GM21515 (cell line): ENCODE data around the gene RHOBTB1.
A peak's percentile ranks its signal among the peaks of the same experiment; 100 is the strongest.
"Not testable (repeated sequence)": the region's sequence is repeated elsewhere in the genome, so short reads cannot be mapped to it uniquely, and the experiment has no call there.

Experiments
- ATAC-seq: cut with Tn5 transposase; IDR thresholded peaks from one replicate; pipeline ENCODE4 v1.9.1; 2021; ENCODE audit not compliant: unreplicated experiment

Gene RHOBTB1

GRCh38 chr10:60910543-60910942 lies 33.4 kb downstream of the RHOBTB1 start:
- ATAC-seq, result peak; percentile 77

- ATAC-seq, result no peak
These were observed 35.1 kb downstream of the RHOBTB1 start for GRCh38 chr10:60908896-60909295.

- ATAC-seq, result no peak
These were observed 36.0 kb downstream of the RHOBTB1 start for GRCh38 chr10:60908031-60908430.

- ATAC-seq, result no peak
These were observed 36.7 kb downstream of the RHOBTB1 start for GRCh38 chr10:60907236-60907635.

DNA sequence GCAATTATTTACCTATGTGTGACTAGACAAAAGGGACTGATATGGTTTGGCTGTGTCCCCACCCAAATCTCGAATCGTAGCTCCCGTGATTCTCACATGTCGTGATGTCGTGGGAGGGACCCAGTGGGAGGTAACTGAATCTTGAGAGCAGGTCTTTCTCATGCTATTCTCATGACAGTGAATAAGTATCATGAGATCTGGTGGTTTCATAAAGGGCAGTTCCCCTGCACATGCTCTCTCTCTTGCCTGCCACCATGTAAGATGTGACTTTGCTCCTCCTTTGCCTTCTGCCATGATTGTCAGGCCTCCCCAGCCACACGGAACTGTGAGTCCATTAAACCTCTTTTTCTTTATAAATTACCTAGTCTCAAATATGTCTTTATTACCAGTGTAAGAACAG lies 37.2 kb downstream of the RHOBTB1 start:
- ATAC-seq, result not testable (repeated sequence)

DNA sequence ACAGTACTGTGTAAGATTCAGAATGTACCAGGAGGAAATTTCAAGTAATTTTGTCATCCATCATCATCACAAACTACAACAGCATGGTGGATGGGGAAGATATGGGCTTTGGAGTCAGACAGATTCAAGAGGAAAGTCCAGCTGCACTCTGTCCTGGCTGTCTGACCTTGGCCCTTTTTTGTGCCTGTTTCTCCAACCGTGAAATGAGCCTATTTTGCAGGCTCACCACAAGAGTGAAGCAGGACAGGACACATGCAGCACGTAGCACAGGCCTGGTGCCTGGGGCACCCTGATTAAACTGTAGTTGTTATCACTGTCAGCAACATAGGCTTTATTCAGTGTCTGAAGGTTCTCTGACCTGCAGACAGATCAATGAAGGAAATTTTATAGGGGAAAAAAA lies 37.6 kb downstream of the RHOBTB1 start:
- no peak for ATAC-seq

DNA sequence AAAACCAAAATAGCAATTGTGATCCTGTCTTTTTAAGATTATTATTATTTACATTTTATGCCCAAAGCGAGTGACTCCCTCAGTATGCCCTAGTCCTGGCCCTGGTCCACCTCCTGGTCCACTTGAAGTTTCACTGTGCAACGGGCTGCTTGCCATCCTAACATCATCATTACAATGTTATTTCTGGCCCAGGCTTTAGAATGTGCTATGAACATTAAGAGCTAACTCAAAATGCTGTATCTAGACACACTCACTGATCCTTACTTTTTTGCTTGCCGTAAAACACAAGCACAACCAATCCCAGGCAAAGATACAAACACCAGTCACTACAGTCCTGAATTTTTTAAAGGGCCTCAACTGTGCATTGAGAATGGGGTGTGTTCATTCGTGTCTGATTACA lies 38.4 kb downstream of the RHOBTB1 start:
- ATAC-seq, result no peak

GRCh38 chr10:60903096-60903495 lies 40.9 kb downstream of the RHOBTB1 start:
- no peak for ATAC-seq

GRCh38 chr10:60901561-60902235 lies 42.3 kb downstream of the RHOBTB1 start:
- ATAC-seq, result no peak

GRCh38 chr10:60899266-60899665 lies 44.7 kb downstream of the RHOBTB1 start:
- no peak for ATAC-seq

DNA sequence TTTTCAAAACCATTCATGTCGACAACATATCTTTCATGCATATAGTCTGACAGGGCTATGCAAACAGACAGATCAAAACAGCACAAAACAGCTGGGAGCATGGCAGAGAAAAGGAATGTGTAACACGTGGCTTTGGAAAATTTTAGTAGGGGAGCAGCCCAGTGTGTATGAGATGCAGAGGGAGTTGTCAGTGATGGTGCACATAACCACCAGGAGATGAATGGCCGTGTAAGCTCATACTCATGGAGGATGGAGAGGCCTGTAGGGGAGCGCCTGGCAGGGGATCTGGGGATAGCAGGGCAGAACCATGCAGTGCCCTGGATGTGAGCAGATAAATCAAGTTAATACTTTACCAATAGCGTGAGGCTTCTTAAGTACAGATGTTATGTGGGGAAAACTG lies 45.7 kb downstream of the RHOBTB1 start:
- ATAC-seq, result no peak

DNA sequence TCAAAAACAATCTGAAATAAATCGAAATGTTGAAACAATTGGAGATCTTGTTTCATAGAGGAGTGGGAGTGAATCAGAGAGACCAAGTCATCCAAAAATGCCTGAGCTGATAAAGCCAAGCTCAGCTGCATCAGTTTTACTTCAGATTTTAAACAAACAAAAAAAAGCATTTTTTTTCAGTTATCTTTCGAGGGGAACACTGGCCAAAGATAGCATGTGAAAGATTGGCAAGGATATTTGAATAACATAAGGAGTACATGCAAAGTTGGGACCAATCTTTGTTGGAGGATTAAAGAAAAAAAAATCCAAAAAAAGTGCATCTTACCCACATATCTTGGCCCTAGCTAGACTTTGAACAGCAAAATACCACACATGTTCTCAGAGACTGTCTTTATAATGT lies 47.2 kb downstream of the RHOBTB1 start:
- no peak for ATAC-seq

- no peak for ATAC-seq
These were observed 48.0 kb downstream of the RHOBTB1 start for GRCh38 chr10:60896033-60896432.

DNA sequence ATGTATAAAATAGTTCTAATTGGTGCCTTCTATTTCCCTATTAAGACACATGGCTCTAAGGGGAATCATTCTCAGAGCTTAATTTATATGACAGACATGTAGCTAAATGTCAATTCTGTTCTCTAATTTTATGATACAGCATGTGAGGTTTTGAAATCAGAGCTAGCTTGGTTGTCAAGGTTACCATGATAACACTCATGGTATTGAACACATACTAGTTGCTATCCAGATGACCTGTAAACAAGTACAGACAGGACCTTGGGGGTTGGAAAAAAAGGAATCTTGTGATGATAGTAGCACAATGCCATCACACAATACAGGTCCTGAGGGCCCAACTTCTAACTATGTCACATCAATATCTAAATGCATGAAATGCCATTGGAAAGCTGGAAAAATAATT lies 49.2 kb downstream of the RHOBTB1 start:
- ATAC-seq, result no peak

GRCh38 chr10:60893231-60893630 lies 50.8 kb downstream of the RHOBTB1 start:
- ATAC-seq, result no peak

- ATAC-seq, result no peak
These were observed 51.4 kb downstream of the RHOBTB1 start for GRCh38 chr10:60892571-60892970.

DNA sequence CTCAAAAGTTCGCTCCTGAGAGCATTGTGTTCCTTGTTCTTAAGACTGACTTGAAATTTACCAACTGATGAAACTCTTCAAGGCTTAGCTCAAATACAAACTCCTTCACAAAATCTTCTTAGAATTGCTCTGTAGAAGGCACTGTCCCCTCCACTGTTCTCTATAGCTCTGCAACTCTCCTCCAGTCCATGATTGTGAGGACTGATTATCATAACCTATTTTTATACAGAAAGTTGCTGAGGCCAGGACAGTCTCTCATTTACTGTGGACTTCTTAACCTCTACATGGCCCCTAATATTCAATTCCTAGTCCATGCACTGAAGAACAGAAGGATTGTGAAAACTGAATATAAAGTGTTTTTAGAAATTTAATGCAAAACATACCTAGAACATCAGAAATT lies 53.2 kb downstream of the RHOBTB1 start:
- ATAC-seq, result no peak

- ATAC-seq, result peak; percentile 77
These were observed 60.8 kb downstream of the RHOBTB1 start for GRCh38 chr10:60883187-60883586.

DNA sequence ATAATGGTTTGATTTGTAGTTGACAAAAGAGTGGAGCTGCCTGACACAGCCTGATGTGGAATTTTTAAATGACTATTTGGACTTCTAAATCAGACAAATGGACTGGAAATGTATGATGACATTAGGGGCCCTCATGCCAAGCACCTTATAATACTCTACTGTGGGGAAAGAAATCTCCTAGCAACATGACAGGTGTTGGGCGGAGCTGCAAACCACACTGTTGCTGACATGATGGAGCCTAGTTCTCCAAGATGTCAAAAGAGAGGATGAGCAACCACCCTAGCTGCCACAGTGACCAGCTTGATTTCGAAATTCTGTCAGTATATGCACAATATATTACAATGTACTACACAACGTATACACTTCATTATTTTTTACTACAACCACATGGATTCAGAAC lies 65.8 kb downstream of the RHOBTB1 start:
- no peak for ATAC-seq

DNA sequence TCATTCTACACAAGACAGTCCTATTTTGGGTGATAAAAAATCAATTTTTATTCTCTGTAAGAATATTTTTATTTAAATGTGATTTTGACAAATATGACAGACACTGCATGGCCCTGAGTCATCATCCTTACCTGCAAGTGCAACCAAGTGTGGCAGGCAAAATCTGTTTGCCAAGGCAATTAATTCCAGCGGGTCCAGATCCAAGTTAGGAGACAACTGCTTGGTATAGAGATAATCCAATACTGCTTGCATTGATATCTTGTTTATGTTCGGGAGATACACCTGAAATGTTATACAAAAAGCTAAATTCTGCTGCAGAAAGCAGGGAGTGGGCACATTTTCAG lies 66.2 kb downstream of the RHOBTB1 start:
- no peak for ATAC-seq

GRCh38 chr10:60877061-60877776 lies 66.8 kb downstream of the RHOBTB1 start:
- ATAC-seq, result no peak

- no peak for ATAC-seq
These were observed 70.2 kb downstream of the RHOBTB1 start for GRCh38 chr10:60873758-60874157.

- no peak for ATAC-seq
These were observed 71.5 kb downstream of the RHOBTB1 start for GRCh38 chr10:60872451-60872850.
